Endothelial cell of umbilical vein (primary cell): ENCODE data around the gene MCTP2.

Experiments
- EZH2 ChIP-seq: IDR thresholded peaks from 2 replicates; pipeline ENCODE4 v1.6.1; 2012; ENCODE audit warnings: borderline replicate concordance, low read depth, mild to moderate bottlenecking, moderate library complexity, low read length, inconsistent platforms; ENCODE audit not compliant: severe bottlenecking
- MYC ChIP-seq: IDR thresholded peaks from one replicate; pipeline ENCODE4 v1.6.1; 2011; ENCODE audit warnings: mild to moderate bottlenecking, low read depth, low read length
- POLR2A ChIP-seq: IDR thresholded peaks from 2 replicates; pipeline ENCODE4 v1.6.1; 2012; ENCODE audit warnings: low read depth, mild to moderate bottlenecking, control low read depth, low read length
- POLR2AphosphoS5 ChIP-seq: IDR thresholded peaks from 2 replicates; pipeline ENCODE4 v1.6.1; 2012; ENCODE audit warnings: low read depth, mild to moderate bottlenecking, control low read depth, low read length, moderate library complexity; ENCODE audit not compliant: insufficient read depth
- TF ChIP-seq, protein P1 (sequence below), 2 donors: IDR thresholded peaks; 1 replicate in 1 of 2; 2 replicates in 1 of 2; pipeline ENCODE4 v1.5.1; 2011; ENCODE audit warnings: low read length in 2 of 2, mild to moderate bottlenecking in 2 of 2, moderate library complexity in 2 of 2, control low read depth in 1 of 2, inconsistent platforms in 1 of 2, low read depth in 1 of 2; ENCODE audit not compliant: insufficient read depth in 1 of 2; ENCODE audit errors: extremely low read depth in 1 of 2
- TF ChIP-seq, protein P2 (sequence below): IDR thresholded peaks from 2 replicates; pipeline ENCODE4 v1.6.1; 2011; ENCODE audit not compliant: insufficient read depth, insufficient read length

DNA sequence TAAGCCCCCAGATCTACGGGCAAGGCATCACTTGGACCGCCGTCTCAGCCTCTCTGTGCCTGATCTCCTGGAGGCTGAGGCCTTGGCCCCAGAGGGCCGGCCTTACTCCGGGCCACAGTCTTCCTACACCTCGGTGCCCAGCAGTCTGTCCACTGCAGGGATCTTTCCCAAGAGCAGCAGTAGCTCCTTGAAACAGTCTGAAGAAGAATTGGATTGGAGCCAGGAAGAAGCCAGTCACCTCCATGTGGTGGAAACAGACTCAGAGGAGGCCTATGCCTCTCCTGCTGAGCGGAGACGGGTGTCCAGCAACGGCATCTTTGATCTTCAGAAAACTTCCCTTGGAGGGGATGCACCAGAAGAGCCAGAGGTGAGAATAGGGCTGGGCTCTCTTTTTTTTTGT lies 67.0 kb downstream of the MCTP2 start:
- TF ChIP-seq, protein P1, sequence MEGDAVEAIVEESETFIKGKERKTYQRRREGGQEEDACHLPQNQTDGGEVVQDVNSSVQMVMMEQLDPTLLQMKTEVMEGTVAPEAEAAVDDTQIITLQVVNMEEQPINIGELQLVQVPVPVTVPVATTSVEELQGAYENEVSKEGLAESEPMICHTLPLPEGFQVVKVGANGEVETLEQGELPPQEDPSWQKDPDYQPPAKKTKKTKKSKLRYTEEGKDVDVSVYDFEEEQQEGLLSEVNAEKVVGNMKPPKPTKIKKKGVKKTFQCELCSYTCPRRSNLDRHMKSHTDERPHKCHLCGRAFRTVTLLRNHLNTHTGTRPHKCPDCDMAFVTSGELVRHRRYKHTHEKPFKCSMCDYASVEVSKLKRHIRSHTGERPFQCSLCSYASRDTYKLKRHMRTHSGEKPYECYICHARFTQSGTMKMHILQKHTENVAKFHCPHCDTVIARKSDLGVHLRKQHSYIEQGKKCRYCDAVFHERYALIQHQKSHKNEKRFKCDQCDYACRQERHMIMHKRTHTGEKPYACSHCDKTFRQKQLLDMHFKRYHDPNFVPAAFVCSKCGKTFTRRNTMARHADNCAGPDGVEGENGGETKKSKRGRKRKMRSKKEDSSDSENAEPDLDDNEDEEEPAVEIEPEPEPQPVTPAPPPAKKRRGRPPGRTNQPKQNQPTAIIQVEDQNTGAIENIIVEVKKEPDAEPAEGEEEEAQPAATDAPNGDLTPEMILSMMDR (IDR thresholded peaks at IDR 0.05; ENCODE audit: extremely low read depth in 1 of 2, insufficient read depth in 1 of 2, low read depth in 1 of 2, low read length in 2 of 2), result no peak
- TF ChIP-seq EZH2 (no peak), MYC (no peak), POLR2AphosphoS5 (no peak), POLR2A (no peak)
- TF ChIP-seq, protein P2, sequence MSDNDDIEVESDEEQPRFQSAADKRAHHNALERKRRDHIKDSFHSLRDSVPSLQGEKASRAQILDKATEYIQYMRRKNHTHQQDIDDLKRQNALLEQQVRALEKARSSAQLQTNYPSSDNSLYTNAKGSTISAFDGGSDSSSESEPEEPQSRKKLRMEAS, result no peak
